GM10248 (cell line): ENCODE measurements around the gene FMNL3.

Experiments used
- CTCF ChIA-PET: fragments of 300-600 bp; sonication (Branson Sonifier 250); formaldehyde crosslinking; extraction: SDS; loops from one replicate; lab custom pipeline; 2021; ENCODE audit warnings: antibody characterized with exemption; lab: Yijun Ruan, JAX
- POLR2A ChIA-PET: fragments of 350-650 bp; sonication (Branson Sonifier 250); formaldehyde crosslinking; extraction: SDS; loops from one replicate; lab custom pipeline; 2020; ENCODE audit warnings: antibody characterized with exemption; lab: Yijun Ruan, JAX
- DNase-seq: peaks from one replicate; pipeline ENCODE4 v3.0.0; 2012; ENCODE audit errors: extremely low spot score
- CTCF ChIP-seq: IDR thresholded peaks from 2 replicates; pipeline ENCODE4 v1.5.1; 2012; ENCODE audit warnings: mild to moderate bottlenecking, low read depth; ENCODE audit errors: extremely low read depth, missing control alignments, control extremely low read depth

FMNL3 gene

GRCh38 chr12:49636979-49637755, 70.0 kb downstream of the FMNL3 start:
- DNase-seq, result peak; percentile 82
- TF ChIP-seq CTCF, result peak; percentile 73
- ChIA-PET POLR2A (interaction anchor here (1.4 kb wide), 2 partner anchors 8 to 104 kb away, joined by 4 read pairs; partner anchors contain the start of gene TMBIM6), CTCF (interaction anchor here (0.6 to 13.9 kb wide), 32 partner anchors 8 to 289 kb away, joined by 3 to 163 read pairs (median 6); partner anchors contain the start of genes FMNL3, PRPF40B and TMBIM6)

GRCh38 chr12:49636574-49636973, 70.6 kb downstream of the FMNL3 start:
- POLR2A ChIA-PET, result interaction anchor here (1.4 kb wide), 1 partner anchor 8 kb away, joined by 4 read pairs; no protein-coding TSS in a partner anchor
- CTCF ChIA-PET, result interaction anchor here (0.8 to 13.9 kb wide), 29 partner anchors 8 to 279 kb away, joined by 3 to 163 read pairs (median 6); partner anchors contain the start of genes FMNL3, PRPF40B and TMBIM6
- DNase-seq, result no peak
- no peak for TF ChIP-seq CTCF

GRCh38 chr12:49635656-49636055, 71.5 kb downstream of the FMNL3 start:
- no peak for DNase-seq
- CTCF ChIA-PET, result interaction anchor here (0.6 to 13.9 kb wide), 24 partner anchors 9 to 278 kb away, joined by 3 to 163 read pairs (median 5); partner anchors contain the start of genes PRPF40B and TMBIM6
- no peak for TF ChIP-seq CTCF
- POLR2A ChIA-PET, result interaction anchor here (1.2 kb wide), 1 partner anchor 105 kb away, joined by 3 read pairs; no protein-coding TSS in a partner anchor

GRCh38 chr12:49635036-49635435, 72.2 kb downstream of the FMNL3 start:
- TF ChIP-seq CTCF, result no peak
- DNase-seq, result no peak
- CTCF ChIA-PET, result interaction anchor here (0.8 to 13.9 kb wide), 12 partner anchors 10 to 204 kb away, joined by 3 to 163 read pairs (median 5); partner anchors contain the start of genes PRPF40B and TMBIM6
- POLR2A ChIA-PET, result interaction anchor here (1.2 kb wide), 1 partner anchor 106 kb away, joined by 3 read pairs; no protein-coding TSS in a partner anchor

- CTCF ChIA-PET, result interaction anchor here (1.0 to 13.9 kb wide), 8 partner anchors 9 to 144 kb away, joined by 3 to 163 read pairs (median 5); partner anchors contain the start of gene PRPF40B
- POLR2A ChIA-PET, result no interaction called here
- no peak for DNase-seq
- no peak for TF ChIP-seq CTCF
These were observed 73.4 kb downstream of the FMNL3 start for GRCh38 chr12:49633703-49634345.
